Progenitor cell of endocrine pancreas (in vitro differentiated cells): ENCODE results near the gene CFHR1. TPM values are rescaled to one million over a fixed set of nuclear protein-coding genes. Genes with fewer than 3 reads are reported as not detected.
"Not testable (repeated sequence)": the region's sequence is repeated elsewhere in the genome, so short reads cannot be mapped to it uniquely, and the experiment has no call there.

Experiments
- DNase-seq: peaks from one replicate; pipeline ENCODE4 v3.0.0; 2021; ENCODE audit warnings: low spot score; ENCODE audit not compliant: unreplicated experiment
- H3K27ac Mint-ChIP-seq: 2 replicates; pipeline ENCODE4 v1.8.0; 2021; ENCODE audit warnings: mild to moderate bottlenecking, moderate library complexity, mixed read lengths
- H3K27me3 Mint-ChIP-seq: 2 replicates; pipeline ENCODE4 v1.8.0; 2021; ENCODE audit warnings: mixed read lengths
- H3K36me3 Mint-ChIP-seq: 2 replicates; pipeline ENCODE4 v1.8.0; 2022; ENCODE audit warnings: mixed read lengths; ENCODE audit not compliant: insufficient read depth
- H3K4me1 Mint-ChIP-seq: 2 replicates; pipeline ENCODE4 v1.8.0; 2021; ENCODE audit warnings: low read depth, mixed read lengths
- H3K4me3 Mint-ChIP-seq: 2 replicates; pipeline ENCODE4 v1.8.0; 2021; ENCODE audit warnings: low read depth, mild to moderate bottlenecking, moderate library complexity, mixed read lengths
- H3K9me3 Mint-ChIP-seq: 2 replicates; pipeline ENCODE4 v1.8.0; 2021; ENCODE audit warnings: low read depth, mixed read lengths
- CTCF ChIP-seq: fragments of 200-600 bp; sonication (generic); IDR thresholded peaks from one replicate; pipeline ENCODE4 v1.5.0; 2021; ENCODE audit warnings: antibody characterized with exemption, mild to moderate bottlenecking; ENCODE audit not compliant: unreplicated experiment
- long read RNA-seq: library from polyadenylated mRNA; unstranded; transcript quantifications from one replicate; pipeline ENCODE4 v2.0.0, GENCODE V29; 2020
- total RNA-seq: library from RNA; stranded (reverse); gene quantifications from 2 replicates; pipeline ENCODE4 v1.2.1, GENCODE V29; 2021

Gene CFHR1
- total RNA-seq: not detected in 2 replicates
- long read RNA-seq: 0 reads

- H3K4me1 Mint-ChIP-seq, H3K27me3 Mint-ChIP-seq, DNase-seq, H3K36me3 Mint-ChIP-seq, H3K27ac Mint-ChIP-seq, H3K4me3 Mint-ChIP-seq, H3K9me3 Mint-ChIP-seq: not testable (repeated sequence)
These were observed at the start of gene CFHR1 for GRCh38 chr1:196819531-196819930. Gene CFHR1, plus strand, starts transcription at chr1:196819731. Its CDS starts 114 bp downstream, at chr1:196819845.

- DNase-seq, H3K9me3 Mint-ChIP-seq, H3K36me3 Mint-ChIP-seq, H3K27me3 Mint-ChIP-seq, H3K27ac Mint-ChIP-seq, H3K4me3 Mint-ChIP-seq, H3K4me1 Mint-ChIP-seq: not testable (repeated sequence)
These were observed 49.7 kb upstream of the CFHR1 start for GRCh38 chr1:196769823-196770222.

- no peak for DNase-seq
- no peak overlapping the region for H3K4me3 Mint-ChIP-seq
- H3K36me3 Mint-ChIP-seq: no peaks in the 10 kb centered on the region
- no peaks in the 10 kb centered on the region for H3K4me1 Mint-ChIP-seq
- no peak overlapping the region for H3K27ac Mint-ChIP-seq
- TF ChIP-seq CTCF: no peak
- H3K9me3 Mint-ChIP-seq: no peaks in the 10 kb centered on the region
- H3K27me3 Mint-ChIP-seq: no peaks in the 10 kb centered on the region
These were observed 45.8 kb upstream of the CFHR1 start for GRCh38 chr1:196773713-196774112.

- Mint-ChIP-seq H3K4me3 (no peak overlapping the region), H3K27ac (no peak overlapping the region), H3K9me3 (no peaks in the 10 kb centered on the region), H3K4me1 (no peaks in the 10 kb centered on the region), H3K27me3 (no peaks in the 10 kb centered on the region), H3K36me3 (no peaks in the 10 kb centered on the region)
- DNase-seq: no peak
- no peak for TF ChIP-seq CTCF
These were observed 45.4 kb upstream of the CFHR1 start for GRCh38 chr1:196774175-196774574.

GRCh38 chr1:196774603-196775002 lies 44.9 kb upstream of the CFHR1 start, which contains the start of gene CFHR3:
Gene CFHR3, plus strand, starts transcription at chr1:196774840. Its CDS starts 47 bp downstream, at chr1:196774887.
- TF ChIP-seq CTCF: no peak
- H3K27ac Mint-ChIP-seq: no peak within 1 kb of the TSS
- no peaks in the 10 kb centered on the region for H3K9me3 Mint-ChIP-seq
- DNase-seq: no peak
- no peak within 1 kb of the TSS for H3K4me3 Mint-ChIP-seq
- H3K4me1 Mint-ChIP-seq: no peaks in the 10 kb centered on the region
- no peaks in the 10 kb centered on the region for H3K36me3 Mint-ChIP-seq
- H3K27me3 Mint-ChIP-seq: no peaks in the 10 kb centered on the region

- Mint-ChIP-seq H3K9me3 (no peaks in the 10 kb centered on the region), H3K4me3 (no peak overlapping the region), H3K27ac (no peak overlapping the region), H3K4me1 (no peaks in the 10 kb centered on the region), H3K36me3 (no peaks in the 10 kb centered on the region), H3K27me3 (no peaks in the 10 kb centered on the region)
- no peak for TF ChIP-seq CTCF
- no peak for DNase-seq
These were observed 41.9 kb upstream of the CFHR1 start for GRCh38 chr1:196777603-196778002.
